Osteocyte (in vitro differentiated cells): ENCODE results near the gene SAMM50. TPM values are rescaled to one million over a fixed set of nuclear protein-coding genes. Genes with fewer than 3 reads are reported as not detected.

Source experiments
- DNase-seq: peaks from one replicate; pipeline ENCODE4 v3.0.0; 2021; ENCODE audit warnings: mixed read lengths; ENCODE audit not compliant: unreplicated experiment; ENCODE audit errors: extremely low spot score
- H3K27ac Mint-ChIP-seq: one replicate; pipeline ENCODE4 v1.8.0; 2021; ENCODE audit warnings: mild to moderate bottlenecking, mixed read lengths; ENCODE audit not compliant: unreplicated experiment
- H3K27me3 Mint-ChIP-seq: one replicate; pipeline ENCODE4 v1.8.0; 2021; ENCODE audit warnings: mixed read lengths; ENCODE audit not compliant: unreplicated experiment
- H3K36me3 Mint-ChIP-seq: one replicate; pipeline ENCODE4 v1.8.0; 2021; ENCODE audit warnings: mixed read lengths; ENCODE audit not compliant: unreplicated experiment
- H3K4me1 Mint-ChIP-seq: one replicate; pipeline ENCODE4 v1.8.0; 2021; ENCODE audit warnings: mixed read lengths; ENCODE audit not compliant: unreplicated experiment
- H3K4me3 Mint-ChIP-seq: one replicate; pipeline ENCODE4 v1.8.0; 2021; ENCODE audit warnings: mild to moderate bottlenecking, moderate library complexity, mixed read lengths; ENCODE audit not compliant: unreplicated experiment
- H3K9me3 Mint-ChIP-seq: one replicate; pipeline ENCODE4 v1.8.0; 2021; ENCODE audit warnings: mixed read lengths; ENCODE audit not compliant: unreplicated experiment
- CTCF ChIP-seq: fragments of 200-600 bp; sonication (generic); IDR thresholded peaks from 2 replicates; pipeline ENCODE4 v1.5.0; 2021; ENCODE audit warnings: antibody characterized with exemption, mild to moderate bottlenecking, moderate library complexity
- total RNA-seq: library from RNA; stranded (reverse); gene quantifications from 2 replicates; pipeline ENCODE4 v1.2.1, GENCODE V29; 2021

SAMM50 gene
- total RNA-seq, 1 donor from 2014 or later = 42.6 TPM

GRCh38 chr22:44030702-44031082 lies 75.5 kb downstream of the SAMM50 start:
- no peak for TF ChIP-seq CTCF
- Mint-ChIP-seq H3K4me1 (peaks cover 3% of the 10 kb centered on the region), H3K4me3 (no peak overlapping the region), H3K27ac (no peak overlapping the region), H3K36me3 (no peaks in the 10 kb centered on the region), H3K9me3 (no peaks in the 10 kb centered on the region), H3K27me3 (no peaks in the 10 kb centered on the region)
- DNase-seq = no peak

GRCh38 chr22:44031158-44031952 lies 76.1 kb downstream of the SAMM50 start:
- peaks cover 3% of the 10 kb centered on the region for H3K4me1 Mint-ChIP-seq
- H3K27ac Mint-ChIP-seq = no peak overlapping the region
- H3K27me3 Mint-ChIP-seq = no peaks in the 10 kb centered on the region
- H3K36me3 Mint-ChIP-seq = no peaks in the 10 kb centered on the region
- DNase-seq = no peak
- no peak overlapping the region for H3K4me3 Mint-ChIP-seq
- no peaks in the 10 kb centered on the region for H3K9me3 Mint-ChIP-seq
- TF ChIP-seq CTCF = no peak

- Mint-ChIP-seq H3K36me3 (no peaks in the 10 kb centered on the region), H3K27ac (no peak overlapping the region), H3K4me3 (no peak overlapping the region), H3K4me1 (peaks cover 3% of the 10 kb centered on the region), H3K9me3 (no peaks in the 10 kb centered on the region), H3K27me3 (no peaks in the 10 kb centered on the region)
- TF ChIP-seq CTCF = no peak
- no peak for DNase-seq
Measured at GRCh38 chr22:44032126-44032730, 77.0 kb downstream of the SAMM50 start.

GRCh38 chr22:44033287-44033686 lies 78.0 kb downstream of the SAMM50 start:
- no peak for DNase-seq
- Mint-ChIP-seq H3K27ac (no peak overlapping the region), H3K4me3 (no peak overlapping the region), H3K36me3 (no peaks in the 10 kb centered on the region), H3K27me3 (no peaks in the 10 kb centered on the region), H3K9me3 (no peaks in the 10 kb centered on the region), H3K4me1 (peaks cover 10% of the 10 kb centered on the region)
- no peak for TF ChIP-seq CTCF

- Mint-ChIP-seq H3K4me1 (peaks cover 10% of the 10 kb centered on the region), H3K27ac (no peak overlapping the region), H3K27me3 (no peaks in the 10 kb centered on the region), H3K9me3 (no peaks in the 10 kb centered on the region), H3K36me3 (no peaks in the 10 kb centered on the region), H3K4me3 (no peak overlapping the region)
- DNase-seq = no peak
- no peak for TF ChIP-seq CTCF
Measured at GRCh38 chr22:44033694-44034093, 78.5 kb downstream of the SAMM50 start.
